Upper lobe of left lung (tissue), 4 donors: Measurements from ENCODE around the gene RACGAP1.

Experiments used
- EP300 ChIP-seq, 4 donors: sonication (generic); formaldehyde crosslinking; IDR thresholded peaks; one replicate each; pipeline ENCODE4 v1.5.1; 2017; ENCODE audit warnings: antibody characterized with exemption in 4 of 4, control low read depth in 2 of 4
- TF ChIP-seq, protein P1 (sequence below), 6 experiments: fragments of 450-650 bp in 4 of 6; fragments of 200-600 bp in 2 of 6; sonication (generic) in 2 of 6; IDR thresholded peaks; one replicate each; pipeline ENCODE4 v1.5.1; 2016 to 2019; ENCODE audit warnings: antibody characterized with exemption in 6 of 6

DNA sequence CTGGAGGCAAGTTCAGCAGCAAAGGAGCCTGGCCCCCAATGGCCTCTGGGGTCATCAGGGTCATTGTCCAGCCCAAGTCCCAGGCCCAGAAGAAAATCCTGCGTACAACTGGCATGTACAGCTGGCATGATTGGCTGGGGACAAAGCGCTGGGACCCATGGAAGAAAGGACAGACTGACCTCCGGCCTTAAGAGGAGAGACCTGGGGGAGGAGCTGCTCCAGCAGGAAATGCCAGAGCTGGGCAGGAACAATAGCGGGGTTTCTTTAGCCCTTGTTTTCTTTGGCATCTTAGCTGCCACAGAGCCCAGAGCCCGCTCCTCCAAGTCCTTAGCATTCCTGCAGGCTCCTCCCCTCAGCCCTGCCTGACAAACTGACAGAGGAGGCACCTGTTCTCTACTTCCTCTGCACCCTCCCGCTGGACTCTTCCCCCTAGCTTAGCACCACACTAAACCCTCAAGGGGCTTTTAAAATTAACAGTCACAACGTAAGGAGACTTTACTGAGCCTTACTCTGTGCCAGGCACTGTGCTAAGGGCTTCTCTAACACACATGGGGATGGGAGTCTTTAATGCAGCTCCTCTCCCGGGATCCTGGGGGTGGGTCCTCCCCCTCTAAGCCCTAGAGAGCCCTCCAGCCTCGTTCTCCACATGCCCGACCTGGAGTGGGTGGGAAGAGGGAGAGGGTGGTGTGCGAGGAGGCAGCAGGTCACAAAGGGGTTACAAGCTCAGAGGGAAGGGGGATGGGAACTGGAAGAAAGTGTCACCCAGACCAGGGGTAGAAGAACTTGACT is 65.4 kb downstream of the RACGAP1 start:
- no peak for TF ChIP-seq EP300 (IDR thresholded peaks at IDR 0.05)
- TF ChIP-seq, protein P1, sequence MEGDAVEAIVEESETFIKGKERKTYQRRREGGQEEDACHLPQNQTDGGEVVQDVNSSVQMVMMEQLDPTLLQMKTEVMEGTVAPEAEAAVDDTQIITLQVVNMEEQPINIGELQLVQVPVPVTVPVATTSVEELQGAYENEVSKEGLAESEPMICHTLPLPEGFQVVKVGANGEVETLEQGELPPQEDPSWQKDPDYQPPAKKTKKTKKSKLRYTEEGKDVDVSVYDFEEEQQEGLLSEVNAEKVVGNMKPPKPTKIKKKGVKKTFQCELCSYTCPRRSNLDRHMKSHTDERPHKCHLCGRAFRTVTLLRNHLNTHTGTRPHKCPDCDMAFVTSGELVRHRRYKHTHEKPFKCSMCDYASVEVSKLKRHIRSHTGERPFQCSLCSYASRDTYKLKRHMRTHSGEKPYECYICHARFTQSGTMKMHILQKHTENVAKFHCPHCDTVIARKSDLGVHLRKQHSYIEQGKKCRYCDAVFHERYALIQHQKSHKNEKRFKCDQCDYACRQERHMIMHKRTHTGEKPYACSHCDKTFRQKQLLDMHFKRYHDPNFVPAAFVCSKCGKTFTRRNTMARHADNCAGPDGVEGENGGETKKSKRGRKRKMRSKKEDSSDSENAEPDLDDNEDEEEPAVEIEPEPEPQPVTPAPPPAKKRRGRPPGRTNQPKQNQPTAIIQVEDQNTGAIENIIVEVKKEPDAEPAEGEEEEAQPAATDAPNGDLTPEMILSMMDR (IDR thresholded peaks at IDR 0.05), result no peak
